Activated CD8-positive, alpha-beta T cell treated with anti-CD3 and anti-CD28 coated beads, Interleukin-2, amount 10 ng/mL, durations not matched to agents 7 days and 5 days (primary cell): ENCODE measurements around the gene PADI2. TPM values are rescaled to one million over a fixed set of nuclear protein-coding genes. Genes with fewer than 3 reads are reported as not detected.
A peak's percentile ranks its signal among the peaks of the same experiment; 100 is the strongest.
"Not testable (repeated sequence)": the region's sequence is repeated elsewhere in the genome, so short reads cannot be mapped to it uniquely, and the experiment has no call there.

Source experiments
- ATAC-seq: fragments of 150-1000 bp; cut with Tn5 transposase; one replicate; pipeline ENCODE4 v1.10.0; 2021; ENCODE audit warnings: moderate library complexity
- CTCF ChIA-PET: fragments of 350-600 bp; sonication (Branson Sonifier 250); formaldehyde crosslinking; loops from one replicate; lab custom pipeline; 2021; ENCODE audit warnings: antibody characterized with exemption; lab: Charles Lee
- POLR2A ChIA-PET: fragments of 350-600 bp; sonication (Branson Sonifier 250); formaldehyde crosslinking; loops from one replicate; lab custom pipeline; 2021; ENCODE audit warnings: antibody characterized with exemption; lab: Charles Lee
- DNase-seq: peaks from one replicate; pipeline ENCODE4 v3.0.0-alpha.2; 2020
- H3K27ac Mint-ChIP-seq: one replicate; pipeline ENCODE4 v1.8.0; 2021; ENCODE audit warnings: mild to moderate bottlenecking, mixed read lengths
- H3K27me3 Mint-ChIP-seq: one replicate; pipeline ENCODE4 v1.8.0; 2021; ENCODE audit warnings: low read depth, mixed read lengths
- H3K36me3 Mint-ChIP-seq: one replicate; pipeline ENCODE4 v1.8.0; 2021; ENCODE audit warnings: low read depth, mixed read lengths
- H3K4me1 Mint-ChIP-seq: one replicate; pipeline ENCODE4 v1.8.0; 2021; ENCODE audit warnings: low read depth, mixed read lengths
- H3K4me3 Mint-ChIP-seq: one replicate; pipeline ENCODE4 v1.8.0; 2021; ENCODE audit warnings: mild to moderate bottlenecking, mixed read lengths
- H3K9me3 Mint-ChIP-seq: one replicate; pipeline ENCODE4 v1.8.0; 2022; ENCODE audit warnings: mixed read lengths; ENCODE audit not compliant: insufficient read depth
- total RNA-seq, 2 experiments: library from RNA; stranded (reverse); gene quantifications; one replicate each; pipeline ENCODE4 v1.2.3, GENCODE V29; 2021

Gene PADI2
- total RNA-seq, 2 experiments from 2014 or later, result not detected

DNA sequence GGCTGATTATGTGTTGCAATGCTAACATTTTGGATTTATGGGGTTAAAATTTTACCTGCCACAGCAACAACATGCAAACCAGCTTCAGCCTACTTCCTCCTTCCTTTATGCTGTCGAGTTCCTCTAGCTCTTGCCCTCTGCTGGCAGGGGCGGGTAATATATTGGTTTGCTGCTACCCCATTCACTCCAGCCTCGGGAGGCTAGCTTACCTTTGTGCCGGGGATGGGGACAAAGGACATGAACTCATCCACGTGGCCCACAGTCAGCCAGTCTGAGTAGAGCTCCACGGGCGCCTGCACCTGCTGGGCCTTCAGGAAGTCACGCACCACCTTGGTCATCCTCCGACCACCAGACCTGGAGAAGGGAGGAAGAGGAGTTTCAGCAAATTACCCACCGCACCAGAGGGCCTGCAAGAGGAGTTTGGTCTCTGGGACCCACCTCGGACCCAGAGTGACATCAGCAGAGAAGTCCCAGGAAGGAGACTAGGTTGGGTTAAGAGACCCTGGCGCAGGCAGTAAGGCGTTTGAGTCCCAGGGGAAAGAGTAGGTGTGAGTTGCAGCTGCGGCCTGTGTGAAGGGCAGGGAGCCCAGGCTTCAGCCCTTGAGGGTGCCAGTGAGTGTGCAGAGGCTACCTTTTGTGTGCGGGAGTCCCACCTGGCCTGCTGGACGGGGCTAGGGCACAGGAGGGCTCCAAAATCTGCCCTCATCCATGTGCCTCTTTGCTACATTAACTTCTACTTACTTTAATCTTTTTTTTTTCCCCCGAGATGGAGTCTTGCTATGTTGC lies 43.6 kb downstream of the PADI2 start:
- DNase-seq (peak; percentile 57), ATAC-seq (peak; percentile 64)
- ChIA-PET CTCF (interaction anchor here (0.7 to 1.8 kb wide), 7 partner anchors 9 to 187 kb away, joined by 3 to 27 read pairs (median 6); no protein-coding TSS in a partner anchor), POLR2A (no interaction called here)
- peaks cover 4% of the 10 kb centered on the region for H3K4me1 Mint-ChIP-seq
- H3K27ac Mint-ChIP-seq, result peak overlapping the region; percentile 63
- peaks cover 4% of the 10 kb centered on the region for H3K27me3 Mint-ChIP-seq
- H3K36me3 Mint-ChIP-seq, result no peaks in the 10 kb centered on the region
- no peaks in the 10 kb centered on the region for H3K9me3 Mint-ChIP-seq
- H3K4me3 Mint-ChIP-seq, result no peak overlapping the region

DNA sequence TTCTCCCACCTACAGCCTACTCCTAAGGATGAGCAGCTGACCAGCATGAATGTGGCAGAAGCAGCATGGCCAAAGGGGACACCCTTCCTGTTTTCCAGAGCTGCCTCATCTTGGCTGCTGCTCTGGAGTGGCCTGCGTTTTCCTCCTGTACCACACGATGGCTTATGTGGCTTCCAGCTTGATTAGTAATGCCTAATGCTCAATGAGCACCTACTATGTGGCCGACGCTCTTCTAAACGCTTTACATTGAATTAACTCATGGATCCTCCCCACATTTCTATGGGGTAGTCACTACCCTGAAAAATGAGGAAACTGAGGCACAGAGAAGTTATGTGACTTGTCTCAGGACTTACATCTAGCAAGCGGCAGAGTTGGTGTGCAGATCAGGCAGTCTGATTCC lies 47.5 kb downstream of the PADI2 start:
- Mint-ChIP-seq H3K4me3 (no peak overlapping the region), H3K4me1 (peaks cover 4% of the 10 kb centered on the region), H3K9me3 (no peaks in the 10 kb centered on the region), H3K36me3 (no peaks in the 10 kb centered on the region), H3K27me3 (peaks cover under 1% of the 10 kb centered on the region), H3K27ac (no peak overlapping the region)
- ATAC-seq (no peak), DNase-seq (no peak)
- POLR2A ChIA-PET, result interaction anchor here (0.6 kb wide), 1 partner anchor 1903 kb away, joined by 3 read pairs; no protein-coding TSS in a partner anchor
- CTCF ChIA-PET, result no interaction called here

DNA sequence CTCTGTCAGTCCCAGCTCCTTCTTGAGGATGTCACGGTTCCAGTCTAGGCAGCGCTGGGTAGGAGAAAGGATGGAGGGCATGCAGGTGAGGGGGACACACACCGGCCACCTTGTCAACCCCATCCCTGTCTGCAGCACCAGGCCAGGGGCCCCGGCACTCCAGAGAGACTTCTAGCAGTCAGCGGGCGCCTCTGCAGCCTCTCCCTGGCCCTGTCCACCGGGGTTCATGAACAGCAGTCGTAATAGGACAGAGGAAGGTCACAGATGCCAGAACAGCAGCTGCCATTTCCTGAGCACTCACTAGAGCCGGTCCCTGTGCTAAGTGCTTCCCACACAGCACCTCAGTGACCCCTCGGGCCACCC lies 49.1 kb downstream of the PADI2 start:
- no peak overlapping the region for H3K4me3 Mint-ChIP-seq
- H3K9me3 Mint-ChIP-seq, result no peaks in the 10 kb centered on the region
- H3K27ac Mint-ChIP-seq, result no peak overlapping the region
- H3K4me1 Mint-ChIP-seq, result no peaks in the 10 kb centered on the region
- POLR2A ChIA-PET, result no interaction called here
- DNase-seq (no peak), ATAC-seq (no peak)
- H3K36me3 Mint-ChIP-seq, result no peaks in the 10 kb centered on the region
- CTCF ChIA-PET, result no interaction called here
- no peaks in the 10 kb centered on the region for H3K27me3 Mint-ChIP-seq

GRCh38 chr1:17069452-17070162 lies 49.6 kb downstream of the PADI2 start:
- Mint-ChIP-seq H3K4me3 (no peak overlapping the region), H3K27me3 (no peaks in the 10 kb centered on the region), H3K27ac (no peak overlapping the region), H3K4me1 (no peaks in the 10 kb centered on the region), H3K9me3 (no peaks in the 10 kb centered on the region), H3K36me3 (no peaks in the 10 kb centered on the region)
- ATAC-seq (no peak), DNase-seq (no peak)
- CTCF ChIA-PET, result no interaction called here
- POLR2A ChIA-PET, result no interaction called here

GRCh38 chr1:17068789-17069188 lies 50.5 kb downstream of the PADI2 start:
- CTCF ChIA-PET, result no interaction called here
- POLR2A ChIA-PET, result no interaction called here
- no peaks in the 10 kb centered on the region for H3K9me3 Mint-ChIP-seq
- no peaks in the 10 kb centered on the region for H3K36me3 Mint-ChIP-seq
- ATAC-seq (no peak), DNase-seq (no peak)
- no peaks in the 10 kb centered on the region for H3K4me1 Mint-ChIP-seq
- H3K27ac Mint-ChIP-seq, result no peak overlapping the region
- no peaks in the 10 kb centered on the region for H3K27me3 Mint-ChIP-seq
- H3K4me3 Mint-ChIP-seq, result no peak overlapping the region

- Mint-ChIP-seq H3K27me3 (no peaks in the 10 kb centered on the region), H3K27ac (no peak overlapping the region), H3K4me1 (peaks cover 5% of the 10 kb centered on the region), H3K4me3 (no peak overlapping the region), H3K9me3 (no peaks in the 10 kb centered on the region), H3K36me3 (no peaks in the 10 kb centered on the region)
- POLR2A ChIA-PET, result no interaction called here
- DNase-seq, result no peak
- CTCF ChIA-PET, result interaction anchor here (0.6 kb wide), 1 partner anchor 53 kb away, joined by 3 read pairs; no protein-coding TSS in a partner anchor
- ATAC-seq, result no peak
Observed at GRCh38 chr1:17067465-17068240, 51.6 kb downstream of the PADI2 start.

- Mint-ChIP-seq H3K9me3 (no peaks in the 10 kb centered on the region), H3K27ac (no peak overlapping the region), H3K4me1 (peaks cover 10% of the 10 kb centered on the region), H3K36me3 (no peaks in the 10 kb centered on the region), H3K27me3 (no peaks in the 10 kb centered on the region), H3K4me3 (no peak overlapping the region)
- POLR2A ChIA-PET, result no interaction called here
- CTCF ChIA-PET, result interaction anchor here (0.6 to 2.0 kb wide), 2 partner anchors 8 to 54 kb away, joined by 3 to 8 read pairs; no protein-coding TSS in a partner anchor
- no peak for DNase-seq
- no peak for ATAC-seq
Observed at GRCh38 chr1:17067069-17067426, 52.2 kb downstream of the PADI2 start.

DNA sequence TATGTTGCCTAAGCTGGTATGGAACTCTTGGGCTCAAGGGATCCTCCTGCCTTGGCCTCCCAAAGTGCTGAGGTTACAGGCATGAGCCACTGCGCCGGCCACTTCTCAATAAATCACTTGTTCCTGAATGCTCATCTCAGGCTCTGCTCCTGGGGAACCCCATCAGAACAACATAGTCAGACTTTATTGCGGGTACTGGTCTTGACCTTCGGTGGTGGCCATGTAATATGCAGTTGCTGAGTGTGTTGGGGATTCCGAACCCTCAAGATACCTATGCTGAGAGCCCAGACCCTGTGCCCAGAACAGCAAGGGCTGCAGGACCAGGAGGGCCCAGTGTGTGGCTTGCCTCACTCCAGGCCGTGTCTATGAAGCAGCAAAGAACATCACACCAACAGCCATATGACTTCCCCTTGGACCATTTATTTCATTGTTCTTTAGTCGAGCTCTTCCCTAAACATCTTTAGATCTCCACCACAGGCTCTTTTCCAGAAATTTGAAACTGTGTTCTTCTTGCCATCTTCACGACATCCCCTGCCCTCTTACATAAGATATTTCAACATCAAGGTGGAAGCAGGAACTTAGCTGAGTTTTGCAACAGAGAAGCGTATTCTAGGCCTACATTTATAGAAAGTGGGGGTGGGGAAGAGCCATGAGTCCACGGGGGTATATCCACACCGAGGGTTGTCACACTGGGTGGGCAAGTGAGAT lies 52.7 kb downstream of the PADI2 start:
- Mint-ChIP-seq H3K4me3 (no peak overlapping the region), H3K27me3 (peaks cover 5% of the 10 kb centered on the region), H3K27ac (no peak overlapping the region), H3K4me1 (peaks cover 10% of the 10 kb centered on the region), H3K36me3 (no peaks in the 10 kb centered on the region), H3K9me3 (no peaks in the 10 kb centered on the region)
- POLR2A ChIA-PET, result no interaction called here
- no peak for DNase-seq
- no peak for ATAC-seq
- CTCF ChIA-PET, result interaction anchor here (1.0 to 2.0 kb wide), 2 partner anchors 9 to 171 kb away, joined by 3 to 8 read pairs; no protein-coding TSS in a partner anchor

- CTCF ChIA-PET, result interaction anchor here (1.0 to 2.0 kb wide), 2 partner anchors 10 to 172 kb away, joined by 3 to 8 read pairs; no protein-coding TSS in a partner anchor
- no peak for DNase-seq
- POLR2A ChIA-PET, result no interaction called here
- no peaks in the 10 kb centered on the region for H3K9me3 Mint-ChIP-seq
- peaks cover 10% of the 10 kb centered on the region for H3K4me1 Mint-ChIP-seq
- no peaks in the 10 kb centered on the region for H3K36me3 Mint-ChIP-seq
- peaks cover 5% of the 10 kb centered on the region for H3K27me3 Mint-ChIP-seq
- no peak overlapping the region for H3K4me3 Mint-ChIP-seq
- no peak for ATAC-seq
- no peak overlapping the region for H3K27ac Mint-ChIP-seq
Observed at GRCh38 chr1:17065666-17066065, 53.6 kb downstream of the PADI2 start.

DNA sequence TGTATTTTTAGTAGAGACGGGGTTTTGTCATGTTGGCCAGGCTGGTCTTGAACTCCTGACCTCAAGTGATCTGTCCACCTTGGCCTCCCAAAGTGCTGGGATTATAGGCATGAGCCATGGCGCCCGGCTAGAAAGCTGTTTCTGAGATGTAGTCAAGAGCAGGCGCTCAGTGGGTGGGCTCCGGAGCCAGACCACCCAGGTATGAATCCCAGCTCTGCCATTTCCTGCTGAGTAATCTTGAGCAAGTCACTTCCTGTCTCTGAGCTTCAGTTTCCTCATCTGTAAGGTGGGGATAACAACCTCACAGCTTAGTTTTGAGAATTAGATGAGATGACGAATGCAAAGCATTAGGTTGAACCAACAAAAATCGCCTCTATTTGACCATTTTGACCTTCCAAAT lies 56.5 kb downstream of the PADI2 start:
- H3K4me3 Mint-ChIP-seq, H3K9me3 Mint-ChIP-seq, ATAC-seq, POLR2A ChIA-PET, H3K36me3 Mint-ChIP-seq, H3K4me1 Mint-ChIP-seq, DNase-seq: not testable (repeated sequence)
- Mint-ChIP-seq H3K27me3 (peaks cover 12% of the 10 kb centered on the region), H3K27ac (peak overlapping the region; percentile 6)
- CTCF ChIA-PET, result interaction anchor here (0.7 to 4.7 kb wide), 4 partner anchors 12 to 62 kb away, joined by 4 to 27 read pairs (median 5); no protein-coding TSS in a partner anchor

- Mint-ChIP-seq H3K4me1 (peaks cover 10% of the 10 kb centered on the region), H3K27me3 (peaks cover 12% of the 10 kb centered on the region), H3K27ac (no peak overlapping the region), H3K36me3 (no peaks in the 10 kb centered on the region), H3K4me3 (no peak overlapping the region), H3K9me3 (no peaks in the 10 kb centered on the region)
- no peak for ATAC-seq
- ChIA-PET CTCF (interaction anchor here (1.1 to 4.7 kb wide), 3 partner anchors 13 to 63 kb away, joined by 3 to 27 read pairs (median 6); no protein-coding TSS in a partner anchor), POLR2A (no interaction called here)
- DNase-seq, result no peak
Observed at GRCh38 chr1:17061892-17062291, 57.4 kb downstream of the PADI2 start.
